Heart left ventricle (tissue), 16 donors: ENCODE data around the gene KIFC1. TPM values are rescaled to one million over a fixed set of nuclear protein-coding genes. Genes with fewer than 3 reads are reported as not detected.
A peak's percentile ranks its signal among the peaks of the same experiment; 100 is the strongest.

ENCODE experiments used
- ATAC-seq, 4 donors: fragments of 200-7000 bp; cut with Tn5 transposase; one replicate each; pipeline ENCODE4 v1.9.1; 2020 to 2022; ENCODE audit warnings: moderate library complexity in 4 of 4, mild to moderate bottlenecking in 3 of 4, moderate number of reproducible peaks in 1 of 4
- DNase-seq, 5 donors: peaks; one replicate each; pipeline ENCODE4 v3.0.0-alpha.2; 2020
- H3K27ac ChIP-seq, 12 donors: fragments of 200-600 bp; sonication (generic) in 4 of 12; one replicate each; pipeline versions ENCODE4 v1.5.0 to v1.8.0; 2016 to 2022; ENCODE audit warnings: mild to moderate bottlenecking in 2 of 12
- H3K27me3 ChIP-seq, 9 donors: fragments of 200-600 bp; sonication (generic) in 2 of 9; one replicate each; pipeline versions ENCODE4 v1.5.1 to v1.8.0; 2016 to 2022; ENCODE audit warnings: mild to moderate bottlenecking in 3 of 9
- H3K36me3 ChIP-seq, 9 donors: fragments of 200-600 bp; sonication (generic) in 2 of 9; one replicate each; pipeline versions ENCODE4 v1.5.0 to v1.8.0; 2018 to 2022; ENCODE audit warnings: mild to moderate bottlenecking in 2 of 9
- H3K4me1 ChIP-seq, 12 donors: fragments of 200-600 bp; sonication (generic) in 4 of 12; one replicate each; pipeline versions ENCODE4 v1.5.0 to v1.8.0; 2016 to 2022; ENCODE audit warnings: mild to moderate bottlenecking in 3 of 12
- H3K4me3 ChIP-seq, 12 donors: fragments of 200-600 bp; sonication (generic) in 4 of 12; one replicate each; pipeline versions ENCODE4 v1.5.0 to v1.8.0; 2017 to 2022; ENCODE audit warnings: mild to moderate bottlenecking in 9 of 12, moderate library complexity in 4 of 12
- H3K9me3 ChIP-seq, 12 donors: fragments of 200-600 bp; sonication (generic) in 4 of 12; one replicate each; pipeline versions ENCODE4 v1.5.0 to v1.8.0; 2016 to 2022; ENCODE audit warnings: mild to moderate bottlenecking in 1 of 12
- POLR2A ChIP-seq, 2 donors: fragments of 450-650 bp; IDR thresholded peaks; one replicate each; pipeline ENCODE4 v1.6.1; 2017; ENCODE audit warnings: antibody characterized with exemption in 2 of 2, mild to moderate bottlenecking in 2 of 2, moderate library complexity in 2 of 2
- WGBS, 4 donors: extraction: QIAGEN DNeasy Blood & Tissue Kit in 2 of 4; methylation state at CpG; one replicate each; pipeline versions ENCODE4 v1.1.5 to v1.1.7; 2013 to 2018; 5-methylcytosine and 5-hydroxymethylcytosine counted together
- intact Hi-C, 10 donors: fragments of 100-400 bp; cut with DNase I; formaldehyde crosslinking; loops; one replicate each; pipeline versions ENCODE4 v1.11.1 to v1.14.2; 2022
- polyA plus RNA-seq, 2 donors: library from polyadenylated mRNA; stranded (reverse); fragments of 200-250 nt; gene quantifications; one replicate each; pipeline ENCODE4 v1.2.3, GENCODE V29; 2013
- total RNA-seq, 9 donors: library from RNA; depleted of rRNA in 2 of 9; stranded (reverse); fragments of >200 nt in 2 of 9; fragmentation: NEBNext Ultra II Directional in 3 of 9; extraction: Animal tissue kit (Norgen Biotek cat#: 25700) in 3 of 9; gene quantifications; one replicate each; pipeline versions ENCODE4 v1.1.0 to v1.2.4, GENCODE V29; 2016 to 2023
- TF ChIP-seq, protein P1 (sequence below), 12 donors: fragments of 200-600 bp; sonication (generic) in 4 of 12; IDR thresholded peaks; one replicate each; pipeline versions ENCODE4 v1.5.0 to v1.8.0; 2018 to 2022; ENCODE audit warnings: antibody characterized with exemption in 12 of 12, mild to moderate bottlenecking in 5 of 12
- donor health status: ischemic (EF 13 %, LVEDD 7.1; RV severe dilation, severe dysfunction).
- donor health status: healthy with polysubstance abuse.
- donor health status: DM: no; HTN: yes; CAD: no.
- donor health status: DM: no; HTN: no; CAD: no.
- donor health status: ischemic (EF 25% LVEDD 6.9; RV normal size, moderate dysfunction).
- donor health status: ischemic (EF 25% LVEDD 5.7; RV mildly dilated, moderate dysfunction).
- donor health status: healthy.
- donor health status: DM: yes; HTN: yes; CAD: no.
- donor health status: ischemic (EF 35%, LVEDD 5.7; RV mildly dilated, moderate dysfunction).
- donor health status: nonischemic (EF 11% LVEDD 7.7; RV severe dilation, severe dysfunction).
- donor health status: DM: yes; HTN: yes; CAD: no.
- donor health status: PGD.
- donor health status: ischemic (EF 29% LVEDD 5.4; RV normal size, mild dysfunction).
- donor health status: nonischemic (EF 23%, LVEDD 6.1; RV moderate dilation, normal function).

KIFC1 gene
- total and polyA plus RNA-seq, 11 donors, result 0.04 to 7.0 (median 0.69) TPM; not detected in 3

DNA sequence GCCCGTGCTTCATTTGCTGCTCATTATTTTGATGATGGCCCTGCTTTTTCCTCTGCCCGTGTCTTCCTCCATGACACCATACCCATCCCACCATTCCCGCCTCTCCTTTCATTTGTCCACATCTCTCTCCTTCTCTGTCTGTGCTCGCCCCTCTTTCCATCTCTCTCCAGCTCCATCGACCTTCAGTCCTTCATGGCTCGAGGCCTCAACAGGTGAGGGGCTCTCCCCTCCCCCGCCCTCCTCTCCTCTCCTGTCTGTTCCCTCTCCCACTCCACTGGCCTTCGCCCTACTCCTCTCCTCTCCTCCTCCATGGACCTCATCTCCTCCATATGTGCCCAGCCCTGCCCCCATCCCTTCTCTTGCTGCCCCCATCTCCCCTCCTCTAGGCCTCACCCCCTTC, 50.7 kb downstream of the KIFC1 start:
- Histone ChIP-seq H3K9me3 (no peaks in the 10 kb centered on the region), H3K36me3 (peaks cover 0 to 81% (median 53%) of the 10 kb centered on the region in 9 donors), H3K4me3 (no peak overlapping the region), H3K27ac (no peak overlapping the region), H3K4me1 (peaks cover 0 to 25% (median 0%) of the 10 kb centered on the region in 12 donors), H3K27me3 (no peaks in the 10 kb centered on the region)
- intact Hi-C loops, result no loop called here
- DNase-seq (no peak), ATAC-seq (no peak)
- TF ChIP-seq, protein P1, sequence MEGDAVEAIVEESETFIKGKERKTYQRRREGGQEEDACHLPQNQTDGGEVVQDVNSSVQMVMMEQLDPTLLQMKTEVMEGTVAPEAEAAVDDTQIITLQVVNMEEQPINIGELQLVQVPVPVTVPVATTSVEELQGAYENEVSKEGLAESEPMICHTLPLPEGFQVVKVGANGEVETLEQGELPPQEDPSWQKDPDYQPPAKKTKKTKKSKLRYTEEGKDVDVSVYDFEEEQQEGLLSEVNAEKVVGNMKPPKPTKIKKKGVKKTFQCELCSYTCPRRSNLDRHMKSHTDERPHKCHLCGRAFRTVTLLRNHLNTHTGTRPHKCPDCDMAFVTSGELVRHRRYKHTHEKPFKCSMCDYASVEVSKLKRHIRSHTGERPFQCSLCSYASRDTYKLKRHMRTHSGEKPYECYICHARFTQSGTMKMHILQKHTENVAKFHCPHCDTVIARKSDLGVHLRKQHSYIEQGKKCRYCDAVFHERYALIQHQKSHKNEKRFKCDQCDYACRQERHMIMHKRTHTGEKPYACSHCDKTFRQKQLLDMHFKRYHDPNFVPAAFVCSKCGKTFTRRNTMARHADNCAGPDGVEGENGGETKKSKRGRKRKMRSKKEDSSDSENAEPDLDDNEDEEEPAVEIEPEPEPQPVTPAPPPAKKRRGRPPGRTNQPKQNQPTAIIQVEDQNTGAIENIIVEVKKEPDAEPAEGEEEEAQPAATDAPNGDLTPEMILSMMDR (IDR thresholded peaks at IDR 0.05), result no peak
- TF ChIP-seq POLR2A (IDR thresholded peaks at IDR 0.05), result no peak
- 89 to 94% (median 91%) methylated on average over 8 of the region's 8 CpGs for WGBS, 4 donors

DNA sequence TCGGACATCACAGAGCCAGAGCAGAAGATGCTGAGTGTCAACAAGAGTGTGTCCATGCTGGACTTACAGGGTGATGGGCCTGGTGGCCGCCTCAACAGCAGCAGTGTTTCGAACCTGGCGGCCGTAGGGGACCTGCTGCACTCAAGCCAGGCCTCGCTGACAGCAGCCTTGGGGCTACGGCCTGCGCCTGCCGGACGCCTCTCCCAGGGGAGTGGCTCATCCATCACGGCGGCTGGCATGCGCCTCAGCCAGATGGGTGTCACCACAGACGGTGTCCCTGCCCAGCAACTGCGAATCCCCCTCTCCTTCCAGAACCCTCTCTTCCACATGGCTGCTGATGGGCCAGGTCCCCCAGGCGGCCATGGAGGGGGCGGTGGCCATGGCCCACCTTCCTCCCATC, 51.4 kb downstream of the KIFC1 start:
- WGBS, 4 donors, result 89 to 95% (median 91%) methylated on average over 7 to 17 of the region's 17 CpGs
- ATAC-seq, result no peak
- DNase-seq, result no peak
- H3K4me3 ChIP-seq, result no peak overlapping the region
- H3K36me3 ChIP-seq, result peaks cover 0 to 80% (median 49%) of the 10 kb centered on the region in 9 donors
- no peak for TF ChIP-seq POLR2A (IDR thresholded peaks at IDR 0.05)
- TF ChIP-seq, protein P1 (IDR thresholded peaks at IDR 0.05), result no peak
- no peak overlapping the region for H3K27ac ChIP-seq
- no peaks in the 10 kb centered on the region for H3K27me3 ChIP-seq
- no peaks in the 10 kb centered on the region for H3K9me3 ChIP-seq
- intact Hi-C loops, result no loop called here
- peaks cover 0 to 25% (median 0%) of the 10 kb centered on the region in 12 donors for H3K4me1 ChIP-seq

DNA sequence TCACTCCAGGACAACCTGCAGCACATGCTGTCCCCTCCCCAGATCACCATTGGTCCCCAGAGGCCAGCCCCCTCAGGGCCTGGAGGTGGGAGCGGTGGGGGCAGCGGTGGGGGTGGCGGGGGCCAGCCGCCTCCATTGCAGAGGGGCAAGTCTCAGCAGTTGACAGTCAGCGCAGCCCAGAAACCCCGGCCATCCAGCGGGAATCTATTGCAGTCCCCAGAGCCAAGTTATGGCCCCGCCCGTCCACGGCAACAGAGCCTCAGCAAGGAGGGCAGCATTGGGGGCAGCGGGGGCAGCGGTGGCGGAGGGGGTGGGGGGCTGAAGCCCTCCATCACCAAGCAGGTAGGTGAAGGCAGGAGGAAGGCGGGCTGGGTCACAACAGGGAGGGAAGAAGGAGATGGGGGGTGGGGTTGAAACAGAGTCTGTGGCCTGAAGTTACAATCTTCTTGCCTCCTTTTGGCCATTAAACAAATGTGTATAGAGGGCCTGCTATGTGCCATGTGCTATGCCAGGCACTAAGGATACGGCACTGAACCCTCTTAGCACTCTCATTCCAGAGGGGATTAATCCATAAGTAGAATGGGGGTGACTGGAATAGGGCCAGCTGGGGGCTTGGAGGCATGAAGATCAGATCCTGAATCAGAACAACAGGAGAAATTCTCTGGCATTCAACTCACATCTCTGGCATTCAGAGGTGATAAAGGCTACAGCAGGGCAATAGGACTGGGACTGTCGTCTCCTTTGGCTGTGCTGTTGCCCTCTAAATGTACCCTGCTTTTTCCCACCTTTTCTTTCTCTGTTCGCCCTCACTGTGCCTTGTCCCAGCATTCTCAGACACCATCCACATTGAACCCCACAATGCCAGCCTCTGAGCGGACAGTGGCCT, 52.2 kb downstream of the KIFC1 start:
- no peaks in the 10 kb centered on the region for H3K9me3 ChIP-seq
- H3K27ac ChIP-seq, result no peak overlapping the region
- H3K4me1 ChIP-seq, result peaks cover 0 to 25% (median 0%) of the 10 kb centered on the region in 12 donors
- no peak for TF ChIP-seq POLR2A (IDR thresholded peaks at IDR 0.05)
- TF ChIP-seq, protein P1 (IDR thresholded peaks at IDR 0.05), result no peak
- DNase-seq (no peak), ATAC-seq (no peak)
- H3K4me3 ChIP-seq, result no peak overlapping the region
- peaks cover 0 to 80% (median 42%) of the 10 kb centered on the region in 9 donors for H3K36me3 ChIP-seq
- H3K27me3 ChIP-seq, result no peaks in the 10 kb centered on the region
- WGBS, 4 donors, result 86 to 90% (median 88%) methylated on average over 13 to 18 of the region's 18 CpGs
- intact Hi-C loops, result no loop called here

DNA sequence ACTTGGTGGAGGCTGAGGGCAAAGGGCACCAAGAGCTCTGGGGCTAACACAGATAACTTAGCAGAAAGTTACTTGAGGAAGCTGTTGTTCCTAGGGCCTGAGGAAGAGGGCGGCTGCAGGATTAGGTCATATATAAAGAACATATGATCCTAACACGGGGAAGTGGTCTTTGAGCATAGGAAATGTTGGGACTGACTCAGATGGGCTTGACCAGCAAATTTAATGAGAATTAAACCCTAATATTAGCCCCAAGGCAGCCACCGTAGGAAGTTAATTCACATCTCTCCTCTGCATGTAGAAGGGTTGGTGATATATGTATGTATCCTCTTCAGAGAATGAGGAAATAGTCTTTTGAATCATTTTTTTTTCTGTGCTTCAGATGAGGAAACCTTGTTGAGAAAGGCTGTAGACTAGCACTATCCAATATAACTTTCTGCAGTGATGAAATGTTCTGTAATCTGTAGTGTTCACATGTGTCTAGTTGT, 53.5 kb downstream of the KIFC1 start:
- intact Hi-C loops, result no loop called here
- peaks cover 0 to 74% (median 39%) of the 10 kb centered on the region in 9 donors for H3K36me3 ChIP-seq

More for the DNA sequence above, 53.5 kb downstream of the KIFC1 start:
- H3K4me3 ChIP-seq, result no peak overlapping the region
- no peaks in the 10 kb centered on the region for H3K27me3 ChIP-seq
- peak overlapping the region in 1 of 12 donors; percentile 71 for H3K27ac ChIP-seq
- WGBS, 4 donors, result 65 to 88% (median 80%) methylated on average over 3 of the region's 3 CpGs
- DNase-seq (no peak), ATAC-seq (no peak)
- TF ChIP-seq, protein P1 (IDR thresholded peaks at IDR 0.05), result no peak
- no peak for TF ChIP-seq POLR2A (IDR thresholded peaks at IDR 0.05)
- H3K9me3 ChIP-seq, result no peaks in the 10 kb centered on the region
- peaks cover 0 to 33% (median 0%) of the 10 kb centered on the region in 12 donors for H3K4me1 ChIP-seq
